Dendritic cell treated with granulocyte-macrophage colony-stimulating factor and Interleukin-4, amounts not matched to agents 40 ng/mL and 50 ng/mL, for 4 days (primary cell): Measurements from ENCODE around the gene MACROD1.

ENCODE experiments used
- H3K27ac Mint-ChIP-seq: one replicate; pipeline ENCODE4 v1.8.0; 2022; ENCODE audit warnings: mild to moderate bottlenecking, mixed read lengths
- H3K27me3 Mint-ChIP-seq: one replicate; pipeline ENCODE4 v1.8.0; 2022; ENCODE audit warnings: mild to moderate bottlenecking, mixed read lengths
- H3K36me3 Mint-ChIP-seq: one replicate; pipeline ENCODE4 v1.8.0; 2022; ENCODE audit warnings: low read depth, mixed read lengths
- H3K4me1 Mint-ChIP-seq: one replicate; pipeline ENCODE4 v1.8.0; 2022; ENCODE audit warnings: low read depth, mixed read lengths
- H3K4me3 Mint-ChIP-seq: one replicate; pipeline ENCODE4 v1.8.0; 2022; ENCODE audit warnings: mild to moderate bottlenecking, moderate library complexity, mixed read lengths
- H3K9me3 Mint-ChIP-seq: one replicate; pipeline ENCODE4 v1.8.0; 2022; ENCODE audit warnings: mixed read lengths
- intact Hi-C: fragments of 100-400 bp; cut with micrococcal nuclease; formaldehyde crosslinking; loops from one replicate; pipeline ENCODE4 v1.15.0; 2022

The MACROD1 gene

GRCh38 chr11:64123679-64124078 lies 42.2 kb downstream of the MACROD1 start:
- intact Hi-C loops = no loop called here
- Mint-ChIP-seq H3K36me3 (no peaks in the 10 kb centered on the region), H3K27me3 (peaks cover 54% of the 10 kb centered on the region), H3K27ac (no peak overlapping the region), H3K9me3 (no peaks in the 10 kb centered on the region), H3K4me3 (no peak overlapping the region), H3K4me1 (peaks cover 25% of the 10 kb centered on the region)

DNA sequence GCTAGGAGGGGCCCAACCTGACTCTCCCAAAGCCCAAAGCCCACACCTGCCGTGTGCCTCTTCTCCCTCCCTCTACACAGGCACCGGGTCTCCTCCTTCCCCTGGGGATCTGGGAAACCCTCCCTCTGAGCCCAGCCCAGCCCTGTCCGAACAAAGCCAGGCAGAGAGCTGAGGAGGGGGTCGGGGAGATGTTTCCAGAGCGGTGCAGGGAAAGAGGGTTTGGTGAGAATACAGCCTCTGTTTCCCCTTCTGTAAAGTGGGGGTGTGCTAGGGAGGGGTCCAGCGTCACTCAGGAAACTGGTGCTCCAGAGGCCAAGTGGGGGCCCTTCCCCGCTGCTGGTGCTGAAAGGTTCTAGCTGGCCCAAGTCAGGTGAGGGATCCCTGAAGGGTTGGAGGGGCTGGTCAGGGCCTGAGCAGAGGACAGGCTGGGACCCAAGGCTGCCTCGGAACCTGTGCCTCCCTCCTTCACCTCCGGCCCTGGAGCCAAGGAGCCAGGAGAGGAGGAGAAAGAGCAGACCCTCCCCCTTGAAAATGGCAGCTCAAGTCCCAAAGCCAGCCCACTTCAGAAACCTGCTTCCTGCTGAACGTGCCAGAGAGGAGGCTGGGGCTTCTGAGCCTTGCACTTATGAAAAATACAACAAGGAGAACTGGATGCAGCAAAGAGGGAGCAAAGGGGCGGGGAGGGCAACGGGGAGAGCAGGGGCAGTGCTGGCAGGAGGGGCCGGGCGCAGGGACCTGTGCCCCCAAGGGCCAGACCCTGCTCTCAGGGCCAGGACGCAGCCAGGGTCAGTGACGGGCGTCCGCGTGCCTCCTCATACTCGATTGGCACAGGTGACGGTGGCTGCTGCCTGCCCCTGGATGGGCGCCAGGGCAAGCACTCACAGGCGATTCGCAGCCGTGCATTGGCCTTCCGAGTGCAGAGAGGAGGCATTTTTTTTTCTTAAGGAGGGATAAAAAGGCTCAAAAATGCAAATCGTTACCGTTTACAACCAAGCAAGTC lies 43.2 kb downstream of the MACROD1 start:
- Mint-ChIP-seq H3K4me1 (peaks cover 25% of the 10 kb centered on the region), H3K27me3 (peaks cover 49% of the 10 kb centered on the region), H3K36me3 (no peaks in the 10 kb centered on the region), H3K9me3 (no peaks in the 10 kb centered on the region), H3K27ac (no peak overlapping the region), H3K4me3 (no peak overlapping the region)
- intact Hi-C loops = no loop called here

DNA sequence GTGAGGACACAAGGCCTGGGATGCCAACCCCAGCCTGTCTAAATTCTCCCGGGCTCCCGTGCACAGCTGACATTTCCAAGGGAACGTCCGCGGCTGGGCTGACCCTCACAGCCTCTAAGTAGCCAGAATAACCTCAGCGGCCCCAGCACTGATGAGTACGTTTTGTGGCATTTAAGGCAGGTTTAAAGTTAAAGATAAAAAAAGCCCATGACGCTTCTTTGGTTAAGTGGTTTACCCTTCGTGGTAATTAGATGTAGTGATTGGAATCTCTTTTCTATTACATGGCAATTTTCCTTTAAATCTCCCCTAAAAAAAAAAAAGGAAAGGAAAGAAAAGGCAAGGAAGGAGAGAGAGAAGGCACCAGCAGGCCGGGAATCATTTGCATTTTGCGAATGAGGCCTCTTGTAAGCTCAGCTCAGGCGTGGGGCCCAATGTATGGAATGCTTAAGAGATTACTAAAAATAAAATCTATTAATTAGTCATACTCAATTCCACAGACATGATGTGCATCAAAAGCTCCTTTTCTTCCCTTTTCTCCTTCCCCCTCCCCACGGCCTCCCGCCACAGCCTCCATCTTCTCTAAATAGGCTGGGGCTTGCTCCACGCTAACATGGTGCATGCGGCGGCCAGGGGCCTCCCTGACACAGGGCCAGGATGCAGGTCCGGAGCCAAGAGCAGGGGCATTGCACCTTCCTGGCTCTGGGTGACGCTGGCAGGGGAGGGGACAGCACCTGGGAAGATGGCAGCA lies 44.1 kb downstream of the MACROD1 start:
- H3K27ac Mint-ChIP-seq = no peak overlapping the region
- intact Hi-C loops = no loop called here

DNA sequence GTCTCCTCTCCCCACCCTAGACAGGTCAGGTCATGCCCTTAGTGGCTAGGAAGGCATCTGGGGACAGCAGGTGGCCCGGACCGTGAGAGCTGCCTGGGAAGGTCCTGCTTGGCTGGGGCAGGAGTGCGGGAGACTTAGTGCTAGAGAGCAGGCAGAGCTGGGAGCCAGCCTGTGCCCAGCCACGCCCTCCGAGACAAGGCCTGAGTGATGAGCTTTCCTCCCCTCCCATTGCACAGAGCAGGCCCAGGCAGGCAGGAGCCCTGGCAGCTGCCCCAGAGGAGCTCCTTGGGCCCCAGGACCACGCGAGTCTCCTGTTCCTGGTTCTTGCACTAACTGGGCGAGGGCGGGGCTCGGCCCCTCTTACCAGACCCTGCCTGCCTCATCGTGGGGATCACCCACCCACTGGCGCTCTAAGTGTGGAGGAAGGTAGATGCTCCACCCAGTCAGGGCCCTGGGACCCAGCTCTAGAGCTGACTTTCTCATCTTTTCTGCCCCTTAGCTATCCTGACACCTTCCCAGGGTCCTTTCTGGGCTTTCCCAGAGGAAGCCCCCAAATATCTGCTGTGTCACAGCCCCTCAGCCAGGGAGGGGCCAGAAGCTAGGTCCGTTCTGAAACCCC lies 44.9 kb downstream of the MACROD1 start:
- intact Hi-C loops = no loop called here

More for the DNA sequence above, 44.1 kb downstream of the MACROD1 start:
- Mint-ChIP-seq H3K4me3 (no peak overlapping the region), H3K4me1 (peaks cover 25% of the 10 kb centered on the region), H3K36me3 (no peaks in the 10 kb centered on the region), H3K27me3 (peaks cover 45% of the 10 kb centered on the region), H3K9me3 (no peaks in the 10 kb centered on the region)

GRCh38 chr11:64119700-64120099 lies 46.2 kb downstream of the MACROD1 start:
- H3K27ac Mint-ChIP-seq = no peak overlapping the region
- intact Hi-C loops = no loop called here
- no peaks in the 10 kb centered on the region for H3K9me3 Mint-ChIP-seq
- peaks cover 9% of the 10 kb centered on the region for H3K4me1 Mint-ChIP-seq
- peaks cover 24% of the 10 kb centered on the region for H3K27me3 Mint-ChIP-seq
- H3K4me3 Mint-ChIP-seq = no peak overlapping the region
- H3K36me3 Mint-ChIP-seq = no peaks in the 10 kb centered on the region

More for the DNA sequence above, 44.9 kb downstream of the MACROD1 start:
- H3K36me3 Mint-ChIP-seq = no peaks in the 10 kb centered on the region
- H3K27me3 Mint-ChIP-seq = peaks cover 37% of the 10 kb centered on the region
- no peaks in the 10 kb centered on the region for H3K9me3 Mint-ChIP-seq
- H3K4me1 Mint-ChIP-seq = peaks cover 22% of the 10 kb centered on the region
- H3K27ac Mint-ChIP-seq = no peak overlapping the region
- no peak overlapping the region for H3K4me3 Mint-ChIP-seq

DNA sequence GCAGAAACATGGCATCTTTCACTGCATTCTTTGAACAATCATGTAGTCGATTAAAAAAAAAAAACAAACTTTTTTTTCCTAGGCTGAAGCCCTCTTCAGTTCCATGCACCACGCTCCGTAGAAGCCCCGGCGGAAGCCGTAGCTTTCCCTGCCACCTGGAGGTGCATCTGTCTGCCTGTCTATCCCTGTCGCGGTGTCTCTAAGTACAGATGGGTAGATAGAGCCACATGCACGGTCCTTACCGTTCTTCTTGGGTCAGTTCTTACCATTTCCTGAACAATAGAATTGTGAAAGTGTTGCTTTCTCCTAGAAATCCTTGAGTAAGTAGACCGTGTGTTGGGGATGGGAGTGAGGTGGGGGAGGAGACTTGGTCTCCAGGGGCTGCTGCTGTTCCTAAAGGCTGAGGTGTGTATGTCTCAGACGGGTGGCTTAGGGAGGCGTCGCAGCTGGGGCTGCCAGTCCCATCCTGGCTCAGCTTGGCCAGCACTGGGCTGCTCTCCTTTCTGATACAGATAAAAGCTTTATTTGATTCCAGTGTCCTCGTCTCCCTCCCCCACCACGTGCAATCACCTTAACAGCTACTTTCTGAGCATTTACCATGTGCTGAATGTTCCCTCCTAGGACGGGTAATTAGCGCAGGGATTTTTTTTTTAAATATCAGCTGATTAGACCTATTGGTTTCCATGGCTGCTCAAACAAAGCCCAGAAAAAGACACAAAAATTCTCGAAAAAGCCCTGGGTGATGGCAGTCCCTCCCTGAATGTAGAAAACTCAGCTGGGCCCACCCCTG lies 46.8 kb downstream of the MACROD1 start:
- Mint-ChIP-seq H3K4me1 (peaks cover 9% of the 10 kb centered on the region), H3K36me3 (no peaks in the 10 kb centered on the region)

DNA sequence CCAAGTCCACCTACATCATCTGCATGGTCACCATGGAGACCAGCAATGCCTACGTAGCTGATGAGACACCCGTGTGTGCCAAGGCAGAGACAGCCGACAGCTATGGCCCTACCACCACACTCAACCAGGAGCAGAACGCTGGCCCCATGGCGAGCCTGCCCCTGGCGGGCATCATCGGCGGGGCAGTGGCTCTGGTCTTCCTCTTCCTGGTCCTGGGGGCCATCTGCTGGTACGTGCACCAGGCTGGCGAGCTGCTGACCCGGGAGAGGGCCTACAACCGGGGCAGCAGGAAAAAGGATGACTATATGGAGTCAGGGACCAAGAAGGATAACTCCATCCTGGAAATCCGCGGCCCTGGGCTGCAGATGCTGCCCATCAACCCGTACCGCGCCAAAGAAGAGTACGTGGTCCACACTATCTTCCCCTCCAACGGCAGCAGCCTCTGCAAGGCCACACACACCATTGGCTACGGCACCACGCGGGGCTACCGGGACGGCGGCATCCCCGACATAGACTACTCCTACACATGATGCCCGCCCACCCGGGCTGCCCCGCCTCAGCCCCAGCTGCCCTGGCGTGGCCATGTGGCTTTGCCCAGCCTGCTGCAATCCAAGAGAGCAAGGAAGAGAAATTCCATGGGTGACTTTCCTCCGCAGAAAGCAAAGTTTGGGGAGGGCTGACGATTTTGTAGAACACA lies 48.0 kb downstream of the MACROD1 start:
- peaks cover 8% of the 10 kb centered on the region for H3K27me3 Mint-ChIP-seq
- intact Hi-C loops = no loop called here
- no peaks in the 10 kb centered on the region for H3K9me3 Mint-ChIP-seq
- H3K27ac Mint-ChIP-seq = no peak overlapping the region
- H3K4me3 Mint-ChIP-seq = no peak overlapping the region
- peaks cover 9% of the 10 kb centered on the region for H3K4me1 Mint-ChIP-seq
- no peaks in the 10 kb centered on the region for H3K36me3 Mint-ChIP-seq

More for the DNA sequence above, 46.8 kb downstream of the MACROD1 start:
- no peak overlapping the region for H3K4me3 Mint-ChIP-seq
- peaks cover 18% of the 10 kb centered on the region for H3K27me3 Mint-ChIP-seq
- no peaks in the 10 kb centered on the region for H3K9me3 Mint-ChIP-seq
- H3K27ac Mint-ChIP-seq = no peak overlapping the region
- intact Hi-C loops = no loop called here

GRCh38 chr11:64115531-64116522 lies 50.1 kb downstream of the MACROD1 start:
- peaks cover 6% of the 10 kb centered on the region for H3K27me3 Mint-ChIP-seq
- no peak overlapping the region for H3K27ac Mint-ChIP-seq
- H3K4me3 Mint-ChIP-seq = no peak overlapping the region
- no peaks in the 10 kb centered on the region for H3K9me3 Mint-ChIP-seq
- H3K36me3 Mint-ChIP-seq = no peaks in the 10 kb centered on the region
- intact Hi-C loops = no loop called here
- no peaks in the 10 kb centered on the region for H3K4me1 Mint-ChIP-seq

GRCh38 chr11:64114231-64114630 lies 51.7 kb downstream of the MACROD1 start:
- H3K9me3 Mint-ChIP-seq = no peaks in the 10 kb centered on the region
- no peak overlapping the region for H3K27ac Mint-ChIP-seq
- H3K36me3 Mint-ChIP-seq = no peaks in the 10 kb centered on the region
- intact Hi-C loops = no loop called here
- H3K4me1 Mint-ChIP-seq = no peaks in the 10 kb centered on the region
- no peak overlapping the region for H3K4me3 Mint-ChIP-seq
- peaks cover 2% of the 10 kb centered on the region for H3K27me3 Mint-ChIP-seq

- H3K9me3 Mint-ChIP-seq = no peaks in the 10 kb centered on the region
- no peaks in the 10 kb centered on the region for H3K27me3 Mint-ChIP-seq
- intact Hi-C loops = no loop called here
- no peaks in the 10 kb centered on the region for H3K4me1 Mint-ChIP-seq
- no peaks in the 10 kb centered on the region for H3K36me3 Mint-ChIP-seq
- H3K27ac Mint-ChIP-seq = no peak overlapping the region
- no peak overlapping the region for H3K4me3 Mint-ChIP-seq
Observed at GRCh38 chr11:64113462-64113780, 52.5 kb downstream of the MACROD1 start.

- H3K27ac Mint-ChIP-seq = no peak overlapping the region
- no peaks in the 10 kb centered on the region for H3K9me3 Mint-ChIP-seq
- no peak overlapping the region for H3K4me3 Mint-ChIP-seq
- H3K4me1 Mint-ChIP-seq = no peaks in the 10 kb centered on the region
- H3K36me3 Mint-ChIP-seq = no peaks in the 10 kb centered on the region
- no peaks in the 10 kb centered on the region for H3K27me3 Mint-ChIP-seq
- intact Hi-C loops = no loop called here
Observed at GRCh38 chr11:64112771-64113461, 53.0 kb downstream of the MACROD1 start.
